ENCODE measurements around the gene CD109. TPM values are rescaled to one million over a fixed set of nuclear protein-coding genes. Genes with fewer than 3 reads are reported as not detected.

The CD109 gene
- total RNA-seq, 1 donor from 2014 or later, result 22.4 TPM

DNA sequence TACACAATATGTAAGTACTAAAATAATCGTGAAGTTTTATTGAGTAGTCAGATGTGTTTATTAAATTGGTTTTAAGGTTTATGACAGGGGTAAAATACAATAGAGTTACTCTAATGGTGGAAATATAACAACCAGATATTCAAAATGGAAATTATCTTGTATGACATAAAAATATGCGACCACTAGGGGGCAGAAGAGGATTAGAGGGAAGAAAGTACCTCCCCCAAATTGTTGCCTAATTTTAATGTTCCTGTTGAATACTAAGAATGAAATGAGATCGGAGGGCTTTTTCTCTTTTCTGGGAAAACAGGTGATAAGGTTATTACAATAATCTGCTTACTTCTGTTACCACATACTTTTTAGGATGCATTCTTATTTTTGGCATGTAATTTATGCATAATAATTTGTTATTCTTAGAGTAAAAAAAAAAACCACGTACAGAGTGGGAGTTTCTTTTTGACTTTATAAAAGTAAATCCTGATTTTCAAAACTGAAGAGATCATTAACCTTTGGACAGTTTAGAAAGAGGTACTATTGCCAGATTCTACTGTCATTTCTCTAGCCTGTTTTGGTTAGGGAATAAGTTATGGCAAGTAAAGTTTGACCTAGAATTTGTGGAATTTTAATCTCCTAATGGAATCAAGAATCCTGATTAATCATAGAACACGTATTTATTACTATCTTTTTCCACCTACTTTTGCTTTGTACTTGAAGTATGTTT is 159.2 kb downstream of the CD109 start:
- no peak for DNase-seq (ENCODE audit: low read depth, low spot score)

DNA sequence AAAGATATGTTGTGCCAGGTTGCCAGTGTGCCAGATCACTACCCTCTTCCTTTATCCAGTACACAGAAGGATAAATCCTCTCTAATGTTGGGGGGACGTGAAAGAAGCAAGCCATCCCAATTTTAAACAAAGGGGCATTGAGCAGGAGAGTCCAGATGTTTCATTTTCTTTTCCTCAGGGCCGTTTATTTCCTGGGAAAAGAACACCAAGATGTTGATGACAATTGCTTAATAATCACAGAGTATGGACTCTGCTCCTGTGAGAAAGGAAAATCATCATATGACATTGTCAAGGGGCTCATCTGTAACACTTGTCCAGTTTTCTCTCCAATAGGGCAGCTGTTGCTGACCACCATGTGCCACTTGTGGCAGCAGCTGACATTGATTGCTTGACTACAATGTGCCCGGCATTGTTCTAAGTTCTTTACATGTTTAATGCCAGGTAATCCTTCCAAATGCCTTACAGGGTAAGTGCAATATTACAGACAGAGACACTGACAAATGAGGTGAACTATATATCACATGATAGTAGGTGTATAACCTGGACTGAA is 161.4 kb downstream of the CD109 start:
- no peak for DNase-seq (ENCODE audit: low read depth, low spot score)

DNA sequence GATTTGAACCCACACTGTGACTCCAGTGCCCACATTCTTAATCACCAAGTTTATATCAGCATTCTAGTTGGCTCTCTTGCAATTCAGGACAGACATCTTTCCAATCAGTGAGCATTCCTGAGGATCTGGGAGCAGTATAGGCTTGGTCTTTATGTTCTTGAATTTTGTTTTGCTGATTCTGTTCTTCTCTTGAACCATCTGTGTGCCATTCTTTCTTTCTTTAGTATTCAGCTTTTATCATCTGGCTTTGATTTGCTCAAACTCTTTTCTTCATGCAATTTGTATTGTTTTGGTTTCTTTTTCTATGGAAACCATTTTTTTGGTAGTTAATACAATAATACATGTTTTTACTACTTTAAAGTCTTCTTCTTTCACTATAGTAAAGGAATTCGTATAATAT is 162.4 kb downstream of the CD109 start:
- no peak for DNase-seq (ENCODE audit: low read depth, low spot score)

DNA sequence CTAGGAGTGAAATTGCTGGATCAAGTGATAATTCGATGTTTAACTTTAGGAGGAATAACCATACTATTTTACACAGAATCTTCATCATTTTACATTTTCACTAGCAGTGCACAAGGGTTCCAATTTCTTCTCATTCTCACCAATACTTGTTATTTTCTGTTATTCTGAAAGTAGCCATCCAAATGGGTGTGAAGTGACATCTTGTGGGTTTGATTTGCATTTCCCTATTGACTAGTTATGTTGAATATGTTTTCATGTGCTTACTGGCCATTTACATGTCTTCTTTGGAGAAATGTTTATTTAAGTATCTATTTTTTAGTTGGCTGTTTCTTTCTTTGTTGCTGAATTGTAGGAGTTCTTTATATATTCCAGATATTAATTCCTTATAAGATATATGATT is 164.3 kb downstream of the CD109 start:
- DNase-seq (ENCODE audit: low read depth, low spot score), result no peak

DNA sequence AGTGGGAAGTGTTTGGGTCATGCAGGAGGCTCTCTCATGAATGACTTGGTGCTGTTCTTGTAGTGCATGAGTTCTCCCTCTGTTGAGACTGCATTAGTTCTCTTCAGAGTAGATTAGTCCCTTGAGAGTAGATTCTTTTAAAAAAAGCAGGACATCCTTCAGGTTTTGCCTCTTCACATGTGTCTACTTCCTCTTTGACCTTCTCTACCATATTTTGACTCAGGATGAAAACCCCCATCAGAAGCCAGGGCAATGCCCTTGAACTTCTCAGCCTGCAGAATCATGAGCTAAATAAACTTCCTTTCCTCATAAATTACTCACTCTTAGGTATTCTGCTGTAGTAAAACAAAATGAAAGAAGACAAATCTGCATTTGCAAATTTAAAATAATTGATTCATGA is 170.3 kb downstream of the CD109 start:
- DNase-seq (ENCODE audit: low read depth, low spot score), result no peak

DNA sequence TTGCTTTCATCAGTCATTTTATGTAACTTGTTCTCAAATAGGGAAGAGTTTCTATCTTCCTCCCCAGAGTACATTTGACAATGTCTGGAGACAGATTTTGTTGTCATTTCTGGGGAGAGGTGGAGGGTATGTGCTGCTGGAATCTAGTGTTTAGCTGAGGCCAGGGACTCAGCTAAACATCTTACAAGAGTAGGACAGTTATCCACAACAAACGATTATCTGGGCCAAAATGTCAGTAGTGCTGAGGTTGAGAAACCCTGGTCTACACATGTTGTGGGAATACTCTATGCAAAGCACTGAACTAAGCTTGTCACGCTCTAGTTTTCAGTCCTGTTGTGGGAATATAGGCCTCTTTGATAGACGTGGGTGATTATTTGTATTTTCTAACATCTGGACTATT is 171.4 kb downstream of the CD109 start:
- DNase-seq (ENCODE audit: low read depth, low spot score), result no peak

DNA sequence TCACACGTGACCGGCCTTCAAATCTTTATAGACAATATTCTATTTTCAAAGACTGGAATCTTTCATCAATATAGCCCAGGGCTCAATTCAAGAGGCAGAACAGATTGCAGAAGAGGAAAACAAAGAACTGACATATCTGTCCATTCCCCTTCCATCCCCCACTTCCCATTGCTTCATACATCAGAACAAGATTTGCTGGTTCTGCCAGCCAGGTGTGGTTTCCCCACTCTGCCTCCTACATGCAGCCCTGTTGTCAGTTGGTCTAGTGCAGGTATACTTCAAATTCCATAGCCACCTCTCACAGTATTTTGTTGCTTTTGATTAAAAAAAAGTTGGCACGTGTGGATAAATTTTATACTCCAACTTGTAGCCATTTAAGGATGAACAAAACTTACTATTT is 174.9 kb downstream of the CD109 start:
- DNase-seq (ENCODE audit: low read depth, low spot score), result no peak

DNA sequence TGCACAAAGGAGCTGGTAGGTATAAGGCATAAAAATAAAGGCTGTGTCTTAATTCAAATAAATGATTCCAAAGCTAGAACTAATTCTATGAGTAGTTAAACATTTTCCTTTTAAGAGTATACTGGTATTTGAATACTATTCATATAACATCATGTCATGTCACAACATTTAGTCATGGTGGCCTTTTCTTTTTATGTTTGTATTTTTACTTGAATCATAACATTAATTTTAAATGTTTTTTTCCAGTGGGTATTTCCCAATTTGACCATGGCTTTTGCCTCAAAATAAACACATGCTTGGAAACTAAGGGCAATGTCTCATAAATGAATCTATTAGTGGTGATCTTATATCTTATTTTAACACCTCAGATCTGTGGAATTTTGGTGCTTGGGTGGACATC is 177.1 kb downstream of the CD109 start:
- DNase-seq (ENCODE audit: low read depth, low spot score), result no peak

Other genes with a start within 250 kb of the CD109 start
- 4.8 and 9.6 TPM in 2 replicates for gene CGAS, start 243.9 kb upstream of the CD109 start, total RNA-seq
- 23.4 and 33.5 TPM in 2 replicates for gene MTO1, start 234.5 kb upstream of the CD109 start, total RNA-seq
- 20,734 and 25,322 TPM in 2 replicates for gene EEF1A1, start 175.2 kb upstream of the CD109 start, total RNA-seq
- 18.2 and 20.8 TPM in 2 replicates for gene SLC17A5, start 42.2 kb upstream of the CD109 start, total RNA-seq